KOPT-K1 (cell line): ENCODE results near the gene NAALADL2.

Experiments
- H3K27ac ChIP-seq: fragments of 200-600 bp; sonication (generic); 2 replicates; pipeline ENCODE4 v1.5.1; 2016; ENCODE audit warnings: antibody characterized with exemption, mild to moderate bottlenecking, low read depth, low read length; ENCODE audit not compliant: poor library complexity, severe bottlenecking
- H3K36me3 ChIP-seq: fragments of 200-600 bp; sonication (generic); 2 replicates; pipeline ENCODE4 v1.5.1; 2017; ENCODE audit warnings: antibody characterized with exemption, mild to moderate bottlenecking, low read length, moderate library complexity; ENCODE audit not compliant: insufficient read depth
- H3K9me3 ChIP-seq: fragments of 200-600 bp; sonication (generic); 2 replicates; pipeline ENCODE4 v1.5.1; 2017; ENCODE audit warnings: antibody characterized with exemption, low read length, mild to moderate bottlenecking; ENCODE audit not compliant: insufficient read depth, poor library complexity, severe bottlenecking

Gene NAALADL2

DNA sequence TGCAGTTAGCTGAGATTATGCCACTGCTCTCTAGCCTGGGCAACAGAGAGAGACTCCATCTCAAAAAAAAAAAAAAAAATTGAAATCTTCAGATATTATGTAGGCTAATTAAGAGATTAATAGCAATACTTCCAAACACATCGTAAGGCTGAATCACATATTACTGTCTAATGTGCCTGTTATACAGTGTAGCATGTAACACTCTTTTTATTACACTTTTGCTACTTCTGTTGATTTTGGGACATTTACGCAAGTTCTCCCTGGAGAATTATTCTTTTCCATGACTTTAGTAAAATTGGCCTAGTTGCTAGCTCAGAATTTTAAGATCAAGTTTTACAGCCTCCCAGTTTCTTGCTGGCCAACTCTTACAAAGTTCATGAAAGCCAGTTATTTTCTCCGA lies 605.2 kb downstream of the NAALADL2 start:
- no peaks in the 10 kb centered on the region for H3K9me3 ChIP-seq

DNA sequence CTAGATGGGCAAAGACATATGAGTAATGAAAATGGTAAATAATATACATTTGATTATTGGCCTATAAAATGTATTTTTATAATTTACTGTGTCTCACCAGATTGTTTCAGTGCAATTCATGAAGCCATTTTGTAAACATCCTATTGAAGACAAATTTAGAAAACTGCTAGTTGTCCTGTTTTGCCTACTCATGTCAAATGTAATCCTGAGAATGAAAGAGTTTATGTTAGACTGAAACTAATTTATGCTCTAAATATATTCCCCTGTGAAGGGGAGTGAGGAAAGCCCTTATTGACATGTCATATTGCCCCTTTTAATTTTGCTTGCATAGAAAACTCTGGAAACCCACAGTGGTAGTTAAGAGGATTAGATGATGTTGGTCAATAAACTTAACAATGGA lies 610.0 kb downstream of the NAALADL2 start:
- H3K36me3 ChIP-seq: no peaks in the 10 kb centered on the region
- H3K27ac ChIP-seq: no peak overlapping the region
- H3K9me3 ChIP-seq: no peaks in the 10 kb centered on the region

More for the DNA sequence above, 605.2 kb downstream of the NAALADL2 start:
- Histone ChIP-seq H3K36me3 (no peaks in the 10 kb centered on the region), H3K27ac (no peak overlapping the region)

GRCh38 chr3:175475765-175476164 lies 616.6 kb downstream of the NAALADL2 start:
- no peaks in the 10 kb centered on the region for H3K36me3 ChIP-seq
- H3K9me3 ChIP-seq: no peaks in the 10 kb centered on the region
- no peak overlapping the region for H3K27ac ChIP-seq

- no peak overlapping the region for H3K27ac ChIP-seq
- no peaks in the 10 kb centered on the region for H3K9me3 ChIP-seq
- H3K36me3 ChIP-seq: no peaks in the 10 kb centered on the region
Observed at GRCh38 chr3:175476489-175476888, 617.4 kb downstream of the NAALADL2 start.

- no peaks in the 10 kb centered on the region for H3K9me3 ChIP-seq
- H3K36me3 ChIP-seq: no peaks in the 10 kb centered on the region
- no peak overlapping the region for H3K27ac ChIP-seq
Observed at GRCh38 chr3:175477651-175478224, 618.6 kb downstream of the NAALADL2 start.

GRCh38 chr3:175478301-175478700 lies 619.2 kb downstream of the NAALADL2 start:
- H3K27ac ChIP-seq: no peak overlapping the region
- no peaks in the 10 kb centered on the region for H3K36me3 ChIP-seq
- H3K9me3 ChIP-seq: no peaks in the 10 kb centered on the region

DNA sequence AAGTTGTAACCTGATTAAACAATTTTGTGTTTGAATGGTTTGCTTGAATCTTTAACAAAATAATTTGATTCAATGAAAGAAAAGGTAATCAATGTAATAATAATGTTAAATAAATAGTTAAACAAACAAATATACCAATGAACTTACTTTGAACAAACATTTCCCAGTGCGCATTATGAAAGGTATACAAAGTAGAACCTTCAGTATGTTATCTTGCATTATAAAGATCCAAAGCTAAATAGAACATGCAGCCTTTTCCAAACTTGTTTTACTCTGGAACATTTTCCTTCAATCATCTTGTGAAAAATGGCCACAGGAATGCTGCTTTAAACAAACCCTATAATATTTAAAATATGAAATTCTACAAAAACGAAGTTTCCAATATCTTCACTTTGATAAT lies 620.0 kb downstream of the NAALADL2 start:
- no peaks in the 10 kb centered on the region for H3K9me3 ChIP-seq
- no peaks in the 10 kb centered on the region for H3K36me3 ChIP-seq
- H3K27ac ChIP-seq: no peak overlapping the region

DNA sequence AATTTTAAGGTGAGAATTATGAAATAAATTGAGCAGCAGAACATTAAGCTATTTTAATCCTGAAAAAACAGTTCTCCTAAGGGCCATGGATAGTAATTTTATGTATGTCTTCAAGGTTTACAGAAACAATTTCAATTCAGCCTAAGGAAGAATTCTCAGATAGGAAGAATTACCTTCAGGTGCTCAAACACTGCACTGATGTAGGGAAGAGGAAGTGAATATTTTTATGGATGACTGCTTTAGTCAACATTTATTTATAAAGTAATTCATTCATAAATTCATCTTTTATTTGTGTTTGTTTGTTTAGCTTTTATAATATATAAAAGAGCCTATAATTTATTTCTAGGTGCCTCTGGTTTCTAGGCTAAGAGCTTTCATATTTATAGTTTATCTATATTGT lies 620.7 kb downstream of the NAALADL2 start:
- Histone ChIP-seq H3K27ac (no peak overlapping the region), H3K9me3 (no peaks in the 10 kb centered on the region)

DNA sequence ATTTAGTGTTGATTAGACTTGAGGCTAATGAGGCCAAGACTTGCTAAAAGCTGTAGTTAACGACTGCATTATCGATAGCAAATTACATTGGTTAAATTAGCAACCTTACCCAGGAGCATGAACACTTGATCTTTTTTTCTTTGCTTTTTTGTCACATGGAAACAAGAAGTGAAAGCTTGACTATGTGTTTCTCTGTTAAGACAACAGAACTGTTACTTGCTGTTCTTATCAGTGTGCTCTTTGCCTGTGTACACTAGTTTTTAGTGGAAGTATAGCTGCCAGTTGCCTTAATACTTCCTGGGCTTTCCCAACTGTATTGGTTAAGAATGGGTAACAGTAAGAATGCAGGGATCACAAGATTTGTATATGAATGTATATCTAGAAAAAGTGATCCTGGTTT lies 625.5 kb downstream of the NAALADL2 start:
- Histone ChIP-seq H3K27ac (no peak overlapping the region), H3K36me3 (no peaks in the 10 kb centered on the region), H3K9me3 (no peaks in the 10 kb centered on the region)

More for the DNA sequence above, 620.7 kb downstream of the NAALADL2 start:
- H3K36me3 ChIP-seq: no peaks in the 10 kb centered on the region

DNA sequence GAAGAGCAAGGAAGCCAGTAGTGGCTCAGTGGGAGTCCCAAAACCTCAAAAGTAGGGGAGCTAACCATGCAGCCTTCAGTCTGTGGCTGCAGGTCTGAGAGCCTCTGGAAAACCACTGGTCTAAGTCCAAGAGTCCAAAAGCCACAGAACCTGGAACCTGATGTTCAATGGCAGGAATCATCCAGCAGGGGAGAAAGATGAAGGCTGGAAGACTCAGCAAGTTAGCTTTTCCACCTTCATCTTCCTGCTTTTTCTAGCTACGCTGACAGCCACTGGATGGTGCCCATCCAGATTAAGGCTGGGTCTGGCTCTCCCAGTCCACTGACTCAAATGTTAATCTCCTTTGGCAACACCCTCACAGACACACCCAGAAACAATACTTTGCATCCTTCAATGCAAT lies 626.3 kb downstream of the NAALADL2 start:
- H3K27ac ChIP-seq: no peak overlapping the region

DNA sequence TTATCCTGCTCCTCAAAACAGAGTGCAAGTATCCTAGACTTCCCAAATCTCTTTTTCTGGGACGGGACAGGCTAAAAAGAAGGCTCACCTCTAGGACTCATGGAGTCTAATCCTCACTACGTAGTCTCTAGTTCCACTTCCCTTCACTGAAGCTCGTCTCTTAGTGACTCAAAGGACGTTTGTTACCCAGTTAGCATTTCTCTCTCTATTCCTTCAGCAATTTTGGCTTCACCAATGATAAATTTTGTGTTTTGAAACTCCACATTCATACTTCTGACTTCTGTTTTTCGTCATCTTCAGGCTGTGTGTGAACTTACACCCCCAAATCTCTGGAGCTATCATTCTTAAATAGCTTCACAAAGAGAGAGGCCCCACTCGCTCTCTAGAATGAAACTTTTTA lies 627.1 kb downstream of the NAALADL2 start:
- H3K36me3 ChIP-seq: no peaks in the 10 kb centered on the region
- H3K9me3 ChIP-seq: no peaks in the 10 kb centered on the region
- no peak overlapping the region for H3K27ac ChIP-seq

More for the DNA sequence above, 626.3 kb downstream of the NAALADL2 start:
- H3K9me3 ChIP-seq: no peaks in the 10 kb centered on the region
- no peaks in the 10 kb centered on the region for H3K36me3 ChIP-seq

DNA sequence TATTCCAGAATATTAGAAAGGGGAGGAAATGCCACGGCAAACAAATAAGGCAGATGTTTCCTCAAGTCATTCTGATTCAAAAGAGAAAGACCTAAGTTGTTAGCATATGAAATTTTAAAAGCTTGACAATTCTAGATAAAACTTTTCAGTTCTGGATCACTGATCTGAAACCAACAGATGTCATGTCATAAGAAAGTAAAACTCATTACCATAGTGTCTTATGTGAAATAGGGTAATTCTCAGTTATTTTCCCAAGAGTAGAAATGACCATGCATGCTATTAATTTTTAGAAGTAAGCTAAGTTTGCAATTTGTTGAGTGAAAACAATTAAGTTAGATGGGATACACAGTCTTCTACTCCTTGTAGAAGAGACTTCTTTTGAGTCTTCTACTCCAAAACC lies 630.3 kb downstream of the NAALADL2 start:
- Histone ChIP-seq H3K36me3 (no peaks in the 10 kb centered on the region), H3K27ac (no peak overlapping the region)

DNA sequence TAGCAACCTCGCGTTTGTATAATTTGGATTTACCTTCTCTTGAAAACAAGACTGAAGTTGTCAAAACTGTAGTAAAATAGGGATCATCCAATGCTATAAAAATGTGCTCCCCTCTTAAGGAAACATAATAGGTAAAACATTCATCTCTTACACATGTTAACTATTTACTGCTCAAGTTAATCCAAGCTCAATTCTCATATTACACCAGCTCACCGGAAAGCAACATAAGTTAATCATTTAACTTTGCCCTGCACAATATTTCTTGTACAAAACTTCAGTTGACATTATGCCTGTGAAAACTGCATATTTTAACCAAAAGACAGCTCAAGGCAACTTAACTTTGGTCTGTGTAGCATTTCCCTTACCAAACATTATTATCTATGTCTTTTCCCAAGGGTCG lies 634.2 kb downstream of the NAALADL2 start:
- no peak overlapping the region for H3K27ac ChIP-seq
- H3K36me3 ChIP-seq: no peaks in the 10 kb centered on the region
- no peaks in the 10 kb centered on the region for H3K9me3 ChIP-seq

More for the DNA sequence above, 630.3 kb downstream of the NAALADL2 start:
- no peaks in the 10 kb centered on the region for H3K9me3 ChIP-seq

- H3K27ac ChIP-seq: no peak overlapping the region
- no peaks in the 10 kb centered on the region for H3K9me3 ChIP-seq
- no peaks in the 10 kb centered on the region for H3K36me3 ChIP-seq
Observed at GRCh38 chr3:175495331-175495730, 636.2 kb downstream of the NAALADL2 start.

GRCh38 chr3:175502155-175502554 lies 643.0 kb downstream of the NAALADL2 start:
- H3K27ac ChIP-seq: no peak overlapping the region
- H3K36me3 ChIP-seq: no peaks in the 10 kb centered on the region
- no peaks in the 10 kb centered on the region for H3K9me3 ChIP-seq

GRCh38 chr3:175511219-175511785 lies 652.2 kb downstream of the NAALADL2 start:
- H3K36me3 ChIP-seq: no peaks in the 10 kb centered on the region
- H3K27ac ChIP-seq: no peak overlapping the region
- no peaks in the 10 kb centered on the region for H3K9me3 ChIP-seq
